ENCODE results near the gene LEP.

LEP gene

GRCh38 chr7:128240696-128241386 lies at the start of gene LEP:
Gene LEP (plus strand): TSS chr7:128241278. CDS start chr7:128252019, 10,741 bp downstream.
- no peak for DNase-seq

- no peak for DNase-seq
Observed at GRCh38 chr7:128192497-128193142, 48.5 kb upstream of the LEP start.

GRCh38 chr7:128194533-128195282 lies 46.4 kb upstream of the LEP start:
- no peak for DNase-seq

GRCh38 chr7:128197589-128197988 lies 43.5 kb upstream of the LEP start:
- DNase-seq = no peak

- DNase-seq = no peak
Observed at GRCh38 chr7:128197989-128198580, 43.0 kb upstream of the LEP start.

GRCh38 chr7:128200376-128200775 lies 40.7 kb upstream of the LEP start:
- DNase-seq = no peak

DNA sequence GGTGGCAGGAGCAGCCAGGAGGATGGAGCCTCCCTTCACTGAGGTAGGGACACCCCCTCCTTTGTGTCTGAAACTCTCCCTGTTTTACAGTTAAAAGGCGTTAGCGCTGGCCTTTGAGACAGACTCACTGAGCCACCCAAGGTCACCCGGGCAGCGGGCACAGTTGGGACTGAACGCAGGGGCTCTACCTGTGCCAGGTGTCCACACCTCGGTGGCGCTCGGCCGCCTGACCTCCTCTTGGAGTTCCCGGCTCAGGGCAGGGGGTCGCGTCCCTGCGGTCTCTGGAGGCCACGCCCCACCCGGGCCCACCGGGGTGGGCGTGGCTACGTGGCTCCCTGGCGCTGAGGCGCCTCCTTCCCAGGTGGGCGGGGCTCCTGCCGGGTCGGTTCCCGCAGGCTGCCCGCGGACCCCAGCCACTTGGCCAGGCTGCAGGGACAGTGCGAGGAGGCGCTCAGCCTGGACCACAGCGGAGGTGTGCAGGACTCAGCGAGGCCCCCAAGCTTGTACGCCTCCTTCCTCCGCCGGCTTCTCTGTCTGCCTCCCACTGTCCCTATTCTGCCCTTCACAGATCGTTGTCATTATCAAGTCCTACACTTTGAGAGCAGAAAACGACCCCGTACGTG lies 39.9 kb upstream of the LEP start:
- no peak for DNase-seq

DNA sequence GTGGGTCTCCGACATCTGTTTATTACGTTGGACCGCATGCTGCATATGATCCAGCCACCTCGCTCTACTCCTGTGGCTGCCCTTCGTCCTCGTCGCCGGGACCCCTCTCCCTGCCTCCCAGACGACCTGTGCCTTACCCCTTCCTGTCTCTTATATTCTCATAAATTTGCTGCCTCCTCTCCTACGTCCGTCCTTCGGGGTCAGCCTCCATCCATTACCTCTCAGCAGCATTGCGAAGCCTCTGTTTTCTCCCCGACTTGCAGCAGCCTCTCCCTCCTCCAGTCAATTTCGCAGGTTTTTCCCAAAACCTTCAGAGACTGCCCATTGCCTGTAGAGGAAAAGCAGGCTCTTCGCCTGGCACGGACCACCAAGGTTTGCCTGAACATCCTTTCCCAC lies 39.4 kb upstream of the LEP start:
- no peak for DNase-seq

- no peak for DNase-seq
Observed at GRCh38 chr7:128202287-128202957, 38.7 kb upstream of the LEP start.

DNA sequence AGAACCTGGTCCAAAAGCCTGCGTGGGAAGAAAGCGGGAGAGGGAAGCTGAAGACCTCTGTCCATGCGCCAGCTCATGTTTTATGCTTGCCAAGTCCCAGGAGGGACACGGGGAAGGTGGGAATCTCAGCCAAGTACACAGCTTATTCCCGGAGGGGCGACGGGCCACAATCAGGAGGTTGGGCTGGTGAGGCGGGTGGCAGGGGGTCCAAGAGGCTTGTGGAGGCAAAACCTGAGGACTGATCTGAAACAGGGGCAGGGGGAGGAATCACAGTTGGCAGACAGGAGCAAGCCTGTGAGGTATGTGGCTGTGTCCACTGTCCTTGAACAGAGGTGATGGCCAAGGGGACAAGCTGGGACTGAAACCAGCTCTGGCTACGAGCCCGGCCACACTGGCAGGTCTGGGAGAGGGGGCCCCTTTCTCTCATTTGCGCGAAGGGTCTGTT lies 38.0 kb upstream of the LEP start:
- DNase-seq = no peak

DNA sequence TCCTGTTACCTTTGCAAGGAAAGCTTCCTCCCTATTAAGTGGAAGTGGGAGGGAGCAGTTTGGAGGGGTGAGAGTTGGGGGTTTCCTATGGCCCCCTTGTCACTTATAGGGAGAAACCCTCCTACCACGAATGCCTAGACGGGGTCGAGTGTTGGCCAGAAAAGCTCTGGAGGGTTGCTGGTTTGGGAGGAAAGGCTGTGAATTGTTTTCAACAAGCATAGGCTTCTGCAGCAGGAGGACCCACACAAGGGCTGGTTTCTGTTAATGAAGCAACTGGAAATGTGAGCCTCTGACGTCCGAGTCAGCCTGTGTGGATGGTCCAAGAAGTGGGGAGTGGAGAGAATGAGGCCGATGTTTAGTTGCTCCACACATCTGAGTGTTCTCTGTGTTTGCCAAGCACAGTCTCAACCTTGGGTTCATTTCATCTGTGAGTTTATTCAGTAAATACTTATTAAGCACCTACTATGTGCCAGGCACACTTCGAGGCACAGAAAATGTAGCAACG lies 37.3 kb upstream of the LEP start:
- no peak for DNase-seq

DNA sequence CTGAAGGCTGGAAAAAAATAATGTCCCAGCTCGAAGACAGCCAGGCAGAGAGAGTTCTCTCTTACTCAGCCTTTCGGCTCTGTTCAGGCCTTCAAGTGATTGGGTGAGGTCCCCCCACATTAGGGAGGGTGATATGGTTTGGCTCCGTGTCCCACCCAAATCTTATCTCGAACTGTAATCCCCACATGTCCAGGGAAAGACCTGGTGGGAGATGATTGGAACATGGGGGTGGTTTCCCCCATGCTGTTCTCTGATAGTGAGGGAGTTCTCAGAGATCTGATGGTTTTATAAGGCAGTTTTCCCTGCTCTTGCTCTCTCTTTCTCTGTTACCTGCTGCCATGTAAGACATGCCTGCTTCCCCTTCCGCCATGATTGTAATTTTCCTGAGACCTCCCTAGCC lies 36.6 kb upstream of the LEP start:
- no peak for DNase-seq

- DNase-seq = no peak
Observed at GRCh38 chr7:128205068-128205467, 36.0 kb upstream of the LEP start.

DNA sequence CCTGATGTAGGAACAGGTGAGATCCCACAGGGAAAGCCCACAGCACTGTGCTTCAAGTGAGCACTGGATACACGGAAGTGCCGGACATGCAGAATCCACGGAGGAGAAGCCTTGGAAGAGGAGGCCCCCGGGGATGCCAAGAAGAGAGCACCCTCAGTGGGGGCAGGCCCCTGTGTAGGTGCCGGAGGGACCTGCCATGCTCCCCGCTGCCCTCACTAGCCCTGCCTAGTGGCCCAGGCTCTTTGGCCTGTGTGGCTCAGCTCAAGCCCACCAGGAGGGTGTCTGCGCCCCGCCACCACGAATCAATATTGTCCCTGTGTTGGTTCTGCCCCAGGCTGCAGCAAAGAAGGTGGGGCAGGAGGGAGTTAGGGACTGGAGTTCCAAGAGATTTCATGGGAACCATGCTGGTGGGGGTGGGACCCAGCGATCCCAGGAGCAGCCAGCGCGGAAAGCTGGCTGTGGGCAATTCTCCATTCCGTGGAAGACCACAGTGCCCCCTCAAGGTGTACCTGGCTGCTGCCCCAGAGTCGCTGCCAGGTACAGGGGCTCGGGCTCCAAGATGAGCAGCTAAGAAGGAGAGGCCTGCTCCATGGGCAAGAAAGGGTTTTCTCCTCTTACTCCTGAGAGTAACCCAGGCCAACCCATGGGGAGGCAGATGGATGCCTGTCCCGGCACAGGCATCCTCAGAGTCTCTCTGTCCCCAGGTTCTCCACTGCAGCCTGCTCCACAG lies 34.9 kb upstream of the LEP start:
- DNase-seq = no peak

- DNase-seq = no peak
Observed at GRCh38 chr7:128206747-128207500, 34.2 kb upstream of the LEP start.

- DNase-seq = no peak
Observed at GRCh38 chr7:128207609-128208008, 33.5 kb upstream of the LEP start.

GRCh38 chr7:128209229-128210035 lies 31.6 kb upstream of the LEP start:
- peak; percentile 34 to 74 (median 50) for DNase-seq

GRCh38 chr7:128210036-128210347 lies 31.1 kb upstream of the LEP start:
- DNase-seq = no peak

GRCh38 chr7:128210590-128211570 lies 30.2 kb upstream of the LEP start:
- DNase-seq = no peak
